ENCODE data around the gene RAD51B.
A peak's percentile ranks its signal among the peaks of the same experiment; 100 is the strongest.

The RAD51B gene

GRCh38 chr14:68525516-68525915 is 705.9 kb downstream of the RAD51B start:
- no peak for DNase-seq (ENCODE audit: low spot score)

GRCh38 chr14:68526512-68527091 is 707.0 kb downstream of the RAD51B start:
- DNase-seq (ENCODE audit: low spot score), result no peak

GRCh38 chr14:68527329-68527851 is 707.8 kb downstream of the RAD51B start:
- no peak for DNase-seq (ENCODE audit: low spot score)

GRCh38 chr14:68528040-68528687 is 708.6 kb downstream of the RAD51B start:
- DNase-seq (ENCODE audit: low spot score), result no peak

GRCh38 chr14:68530443-68530842 is 710.9 kb downstream of the RAD51B start:
- DNase-seq (ENCODE audit: low spot score), result no peak

- DNase-seq (ENCODE audit: low spot score), result no peak
Measured at GRCh38 chr14:68532496-68532895, 712.9 kb downstream of the RAD51B start.

- DNase-seq (ENCODE audit: low spot score), result no peak
Measured at GRCh38 chr14:68534276-68534675, 714.7 kb downstream of the RAD51B start.

GRCh38 chr14:68535404-68536017 is 715.9 kb downstream of the RAD51B start:
- DNase-seq (ENCODE audit: low spot score), result no peak

- no peak for DNase-seq (ENCODE audit: low spot score)
Measured at GRCh38 chr14:68536018-68536410, 716.4 kb downstream of the RAD51B start.

- no peak for DNase-seq (ENCODE audit: low spot score)
Measured at GRCh38 chr14:68538639-68539038, 719.1 kb downstream of the RAD51B start.

GRCh38 chr14:68539241-68539737 is 719.7 kb downstream of the RAD51B start:
- peak; percentile 63 for DNase-seq (ENCODE audit: low spot score)

- no peak for DNase-seq (ENCODE audit: low spot score)
Measured at GRCh38 chr14:68539789-68540188, 720.2 kb downstream of the RAD51B start.

- DNase-seq (ENCODE audit: low spot score), result no peak
Measured at GRCh38 chr14:68541178-68541896, 721.8 kb downstream of the RAD51B start.

GRCh38 chr14:68542346-68542745 is 722.8 kb downstream of the RAD51B start:
- DNase-seq (ENCODE audit: low spot score), result no peak

GRCh38 chr14:68543516-68543915 is 723.9 kb downstream of the RAD51B start:
- no peak for DNase-seq (ENCODE audit: low spot score)

GRCh38 chr14:68544081-68544892 is 724.7 kb downstream of the RAD51B start:
- DNase-seq (ENCODE audit: low spot score), result peak; percentile 53

- DNase-seq (ENCODE audit: low spot score), result no peak
Measured at GRCh38 chr14:68546839-68547238, 727.3 kb downstream of the RAD51B start.

GRCh38 chr14:68547305-68548193 is 728.0 kb downstream of the RAD51B start:
- no peak for DNase-seq (ENCODE audit: low spot score)

GRCh38 chr14:68548194-68549076 is 728.9 kb downstream of the RAD51B start:
- DNase-seq (ENCODE audit: low spot score), result peak; percentile 56

- DNase-seq (ENCODE audit: low spot score), result no peak
Measured at GRCh38 chr14:68550338-68550715, 730.7 kb downstream of the RAD51B start.

Data from globus pallidus (tissue), 1 donor.